Endothelial cell (in vitro differentiated cells): Measurements from ENCODE around the gene TADA2A. TPM values are rescaled to one million over a fixed set of nuclear protein-coding genes. Genes with fewer than 3 reads are reported as not detected.
"Not testable (repeated sequence)": the region's sequence is repeated elsewhere in the genome, so short reads cannot be mapped to it uniquely, and the experiment has no call there.

Experiments
- DNase-seq: peaks from one replicate; pipeline ENCODE4 v3.0.0; 2021; ENCODE audit warnings: low spot score
- H3K27ac Mint-ChIP-seq: one replicate; pipeline ENCODE4 v1.8.0; 2021; ENCODE audit warnings: mixed read lengths, inconsistent platforms; ENCODE audit not compliant: unreplicated experiment
- H3K27me3 Mint-ChIP-seq: one replicate; pipeline ENCODE4 v1.8.0; 2021; ENCODE audit warnings: mild to moderate bottlenecking, moderate library complexity, mixed read lengths, inconsistent platforms; ENCODE audit not compliant: unreplicated experiment
- H3K36me3 Mint-ChIP-seq: one replicate; pipeline ENCODE4 v1.8.0; 2021; ENCODE audit warnings: mild to moderate bottlenecking, low read depth, mixed read lengths, inconsistent platforms; ENCODE audit not compliant: unreplicated experiment
- H3K4me1 Mint-ChIP-seq: one replicate; pipeline ENCODE4 v1.8.0; 2021; ENCODE audit warnings: mild to moderate bottlenecking, mixed read lengths, inconsistent platforms; ENCODE audit not compliant: unreplicated experiment
- H3K4me3 Mint-ChIP-seq: one replicate; pipeline ENCODE4 v1.8.0; 2021; ENCODE audit warnings: mild to moderate bottlenecking, mixed read lengths, inconsistent platforms; ENCODE audit not compliant: unreplicated experiment
- H3K9me3 Mint-ChIP-seq: one replicate; pipeline ENCODE4 v1.8.0; 2021; ENCODE audit warnings: mixed read lengths, inconsistent platforms; ENCODE audit not compliant: unreplicated experiment
- CTCF ChIP-seq: fragments of 200-600 bp; sonication (generic); IDR thresholded peaks from one replicate; pipeline ENCODE4 v1.5.0; 2021; ENCODE audit warnings: antibody characterized with exemption; ENCODE audit not compliant: unreplicated experiment
- total RNA-seq: library from RNA; stranded (reverse); fragmentation: NEBNext Ultra II Directional; extraction: Animal tissue kit (Norgen Biotek cat#: 25700); gene quantifications from one replicate; pipeline ENCODE4 v1.2.1, GENCODE V29; 2021; ENCODE audit not compliant: unreplicated experiment

The TADA2A gene
- total RNA-seq, 1 donor from 2014 or later, result 24.7 TPM

GRCh38 chr17:37399265-37399803, 7.4 kb upstream of the TADA2A start:
- H3K9me3 Mint-ChIP-seq, result no peaks in the 10 kb centered on the region
- no peaks in the 10 kb centered on the region for H3K27me3 Mint-ChIP-seq
- no peak for TF ChIP-seq CTCF
- no peak for DNase-seq
- H3K4me1 Mint-ChIP-seq, result no peaks in the 10 kb centered on the region
- H3K4me3 Mint-ChIP-seq, result no peak overlapping the region
- H3K36me3 Mint-ChIP-seq, result no peaks in the 10 kb centered on the region
- H3K27ac Mint-ChIP-seq, result no peak overlapping the region

- TF ChIP-seq CTCF, result no peak
- Mint-ChIP-seq H3K27me3 (no peaks in the 10 kb centered on the region), H3K36me3 (no peaks in the 10 kb centered on the region), H3K27ac (no peak overlapping the region), H3K4me1 (no peaks in the 10 kb centered on the region), H3K4me3 (no peak overlapping the region), H3K9me3 (no peaks in the 10 kb centered on the region)
- DNase-seq, result no peak
Observed at GRCh38 chr17:37400505-37400904, 6.2 kb upstream of the TADA2A start.

- not testable (repeated sequence) for H3K9me3 Mint-ChIP-seq, H3K36me3 Mint-ChIP-seq, H3K27ac Mint-ChIP-seq, DNase-seq, H3K4me1 Mint-ChIP-seq, H3K27me3 Mint-ChIP-seq
- H3K4me3 Mint-ChIP-seq, result peak overlapping the region; percentile 96
Observed at GRCh38 chr17:37405522-37405921, 1.2 kb upstream of the TADA2A start.

GRCh38 chr17:37405955-37406634, 591 bp upstream of the TADA2A start:
- Mint-ChIP-seq H3K9me3 (no peaks in the 10 kb centered on the region), H3K36me3 (peaks cover 2% of the 10 kb centered on the region), H3K27ac (peak overlapping the region; percentile 73), H3K27me3 (no peaks in the 10 kb centered on the region), H3K4me1 (peaks cover 7% of the 10 kb centered on the region), H3K4me3 (peak overlapping the region; percentile 96)
- no peak for DNase-seq
- TF ChIP-seq CTCF, result no peak

- H3K27ac Mint-ChIP-seq, H3K36me3 Mint-ChIP-seq, H3K9me3 Mint-ChIP-seq, DNase-seq, H3K4me1 Mint-ChIP-seq, H3K27me3 Mint-ChIP-seq: not testable (repeated sequence)
- peak overlapping the region; percentile 67 for H3K4me3 Mint-ChIP-seq
Observed at GRCh38 chr17:37408145-37408479, 1.4 kb downstream of the TADA2A start.

- no peaks in the 10 kb centered on the region for H3K9me3 Mint-ChIP-seq
- no peak overlapping the region for H3K4me3 Mint-ChIP-seq
- no peak overlapping the region for H3K27ac Mint-ChIP-seq
- no peaks in the 10 kb centered on the region for H3K27me3 Mint-ChIP-seq
- H3K4me1 Mint-ChIP-seq, result peaks cover 7% of the 10 kb centered on the region
- H3K36me3 Mint-ChIP-seq, result peaks cover 18% of the 10 kb centered on the region
- no peak for DNase-seq
- no peak for TF ChIP-seq CTCF
Observed at GRCh38 chr17:37410357-37410756, 3.7 kb downstream of the TADA2A start.
